Tibial nerve (tissue), 4 donors: ENCODE measurements around the gene KSR1. TPM values are rescaled to one million over a fixed set of nuclear protein-coding genes. Genes with fewer than 3 reads are reported as not detected.
"Not testable (repeated sequence)": the region's sequence is repeated elsewhere in the genome, so short reads cannot be mapped to it uniquely, and the experiment has no call there.

Experiments used
- DNase-seq, 2 donors: peaks; one replicate each; pipeline ENCODE4 v3.0.0-alpha.2; 2019; ENCODE audit warnings: low spot score in 2 of 2
- H3K27ac ChIP-seq, 4 donors: fragments of 200-600 bp; sonication (generic) in 3 of 4; one replicate each; pipeline ENCODE4 v1.5.1; 2017 to 2019; ENCODE audit warnings: mild to moderate bottlenecking in 1 of 4
- H3K27me3 ChIP-seq, 2 donors: fragments of 200-600 bp; sonication (generic) in 1 of 2; one replicate each; pipeline versions ENCODE4 v1.5.1 to v1.6.0; 2017 to 2019
- H3K36me3 ChIP-seq, 3 donors: fragments of 200-600 bp; sonication (generic); one replicate each; pipeline ENCODE4 v1.5.1; 2018 to 2019
- H3K4me1 ChIP-seq, 4 donors: fragments of 200-600 bp; sonication (generic) in 3 of 4; one replicate each; pipeline ENCODE4 v1.5.1; 2017 to 2019
- H3K4me3 ChIP-seq, 4 donors: fragments of 200-600 bp; sonication (generic) in 3 of 4; one replicate each; pipeline ENCODE4 v1.5.1; 2017 to 2019; ENCODE audit warnings: mild to moderate bottlenecking in 1 of 4, moderate library complexity in 1 of 4
- H3K9me3 ChIP-seq, 4 donors: fragments of 200-600 bp; sonication (generic) in 3 of 4; one replicate each; pipeline ENCODE4 v1.5.1; 2017 to 2019
- EP300 ChIP-seq, 2 donors: sonication (generic); formaldehyde crosslinking; IDR thresholded peaks; one replicate each; pipeline ENCODE4 v1.6.1; 2017; ENCODE audit warnings: antibody characterized with exemption in 2 of 2, mild to moderate bottlenecking in 1 of 2
- POLR2A ChIP-seq, 2 donors: fragments of 450-650 bp; IDR thresholded peaks; one replicate each; pipeline ENCODE4 v1.6.1; 2017; ENCODE audit warnings: antibody characterized with exemption in 2 of 2, mild to moderate bottlenecking in 2 of 2, moderate library complexity in 2 of 2
- WGBS, 2 donors: methylation state at CpG; one replicate each; pipeline ENCODE4 v1.1.5; 2018; 5-methylcytosine and 5-hydroxymethylcytosine counted together
- total RNA-seq, 4 donors: library from RNA; depleted of rRNA; stranded (reverse); fragments of >200 nt; gene quantifications; one replicate each; pipeline ENCODE4 v1.1.0, GENCODE V29; 2016
- TF ChIP-seq, protein P1 (sequence below), 5 experiments: fragments of 200-600 bp in 3 of 5; fragments of 450-650 bp in 2 of 5; sonication (generic) in 3 of 5; IDR thresholded peaks; one replicate each; pipeline ENCODE4 v1.5.1; 2016 to 2019; ENCODE audit warnings: antibody characterized with exemption in 5 of 5, mild to moderate bottlenecking in 3 of 5, moderate library complexity in 2 of 5

The KSR1 gene
- total RNA-seq, 4 donors from 2014 or later, result 45.1 to 110 (median 54.2) TPM

DNA sequence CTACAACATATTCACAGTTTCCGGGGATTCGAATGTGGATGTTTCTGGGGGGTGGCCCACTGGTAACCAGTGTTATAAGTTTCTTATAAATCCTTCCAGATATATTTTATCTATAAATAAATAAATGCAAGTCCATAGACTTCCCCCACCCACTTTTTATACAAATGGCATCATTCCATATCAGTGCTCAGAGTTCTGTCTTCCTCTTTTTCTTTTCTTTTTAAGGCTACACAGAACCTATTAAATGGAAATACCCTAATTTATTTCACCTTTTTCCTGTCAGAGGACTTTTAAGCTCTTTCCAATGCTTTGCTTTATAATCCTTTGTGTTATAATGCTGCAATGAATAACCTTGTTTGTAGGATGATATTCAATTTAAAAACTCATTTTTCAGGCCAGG is 178.5 kb downstream of the KSR1 start:
- TF ChIP-seq, protein P1, sequence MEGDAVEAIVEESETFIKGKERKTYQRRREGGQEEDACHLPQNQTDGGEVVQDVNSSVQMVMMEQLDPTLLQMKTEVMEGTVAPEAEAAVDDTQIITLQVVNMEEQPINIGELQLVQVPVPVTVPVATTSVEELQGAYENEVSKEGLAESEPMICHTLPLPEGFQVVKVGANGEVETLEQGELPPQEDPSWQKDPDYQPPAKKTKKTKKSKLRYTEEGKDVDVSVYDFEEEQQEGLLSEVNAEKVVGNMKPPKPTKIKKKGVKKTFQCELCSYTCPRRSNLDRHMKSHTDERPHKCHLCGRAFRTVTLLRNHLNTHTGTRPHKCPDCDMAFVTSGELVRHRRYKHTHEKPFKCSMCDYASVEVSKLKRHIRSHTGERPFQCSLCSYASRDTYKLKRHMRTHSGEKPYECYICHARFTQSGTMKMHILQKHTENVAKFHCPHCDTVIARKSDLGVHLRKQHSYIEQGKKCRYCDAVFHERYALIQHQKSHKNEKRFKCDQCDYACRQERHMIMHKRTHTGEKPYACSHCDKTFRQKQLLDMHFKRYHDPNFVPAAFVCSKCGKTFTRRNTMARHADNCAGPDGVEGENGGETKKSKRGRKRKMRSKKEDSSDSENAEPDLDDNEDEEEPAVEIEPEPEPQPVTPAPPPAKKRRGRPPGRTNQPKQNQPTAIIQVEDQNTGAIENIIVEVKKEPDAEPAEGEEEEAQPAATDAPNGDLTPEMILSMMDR (IDR thresholded peaks at IDR 0.05), result no peak
- no peak for TF ChIP-seq EP300 (IDR thresholded peaks at IDR 0.05)
- no peak for TF ChIP-seq POLR2A (IDR thresholded peaks at IDR 0.05)
- Histone ChIP-seq H3K27ac (no peak overlapping the region), H3K36me3 (peaks cover 0 to 11% (median 0%) of the 10 kb centered on the region in 3 donors), H3K4me3 (no peak overlapping the region), H3K4me1 (peaks cover 0 to 34% (median 24%) of the 10 kb centered on the region in 4 donors), H3K9me3 (no peaks in the 10 kb centered on the region), H3K27me3 (no peaks in the 10 kb centered on the region)
- DNase-seq, result no peak
- WGBS, 2 donors, result 87 to 97% methylated on average over 2 of the region's 2 CpGs

GRCh38 chr17:27635275-27635823 is 179.1 kb downstream of the KSR1 start:
- WGBS, 2 donors, result 81 to 88% methylated on average over 6 of the region's 6 CpGs
- TF ChIP-seq, protein P1 (IDR thresholded peaks at IDR 0.05), result no peak
- TF ChIP-seq EP300 (IDR thresholded peaks at IDR 0.05) (no peak), POLR2A (IDR thresholded peaks at IDR 0.05) (no peak)
- Histone ChIP-seq H3K27me3 (no peaks in the 10 kb centered on the region), H3K9me3 (no peaks in the 10 kb centered on the region), H3K27ac (peak overlapping the region in 1 of 4 donors; percentile 26), H3K4me1 (peaks cover 0 to 34% (median 24%) of the 10 kb centered on the region in 4 donors), H3K36me3 (peaks cover 0 to 15% (median 1%) of the 10 kb centered on the region in 3 donors), H3K4me3 (no peak overlapping the region)
- DNase-seq, result peak in 1 of 2 donors; percentile 47

DNA sequence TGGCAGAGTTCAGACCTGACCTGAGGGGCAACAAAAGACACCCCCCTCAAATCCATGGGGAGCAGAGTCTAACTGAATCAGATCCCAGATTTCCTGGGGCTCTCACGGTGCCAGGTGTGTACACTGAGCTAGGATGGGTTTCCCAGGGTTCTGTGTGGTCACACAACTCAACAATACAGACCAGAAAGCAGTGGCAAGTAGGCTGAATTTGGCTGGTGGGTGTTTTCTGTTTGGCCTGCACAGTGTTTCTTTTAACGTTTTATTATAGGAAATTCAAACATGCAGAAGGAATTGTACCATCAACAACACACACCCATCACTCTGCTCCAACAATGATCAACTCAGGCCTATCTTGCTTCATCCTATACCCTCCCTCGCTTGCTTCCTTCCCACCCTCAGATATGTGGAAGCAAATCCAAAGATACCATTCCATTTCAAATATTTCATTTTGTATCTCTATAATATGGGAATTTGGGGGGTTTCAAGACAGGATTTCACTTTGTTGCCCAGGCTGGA is 179.8 kb downstream of the KSR1 start:
- not testable (repeated sequence) for H3K9me3 ChIP-seq, H3K4me3 ChIP-seq, H3K27me3 ChIP-seq, DNase-seq
- Histone ChIP-seq H3K4me1 (peaks cover 0 to 32% (median 21%) of the 10 kb centered on the region in 4 donors), H3K36me3 (peaks cover 0 to 22% (median 3%) of the 10 kb centered on the region in 3 donors), H3K27ac (peak overlapping the region in 1 of 4 donors; percentile 26)
- WGBS, 2 donors, result 69 to 78% methylated on average over 3 of the region's 3 CpGs

GRCh38 chr17:27637818-27638217 is 181.6 kb downstream of the KSR1 start:
- 92 to 100% methylated on average over 2 to 7 of the region's 7 CpGs for WGBS, 2 donors
- not testable (repeated sequence) for H3K4me3 ChIP-seq, DNase-seq, H3K27me3 ChIP-seq, H3K27ac ChIP-seq, H3K9me3 ChIP-seq
- H3K36me3 ChIP-seq, result peaks cover 0 to 24% (median 3%) of the 10 kb centered on the region in 3 donors
- peaks cover 0 to 16% (median 9%) of the 10 kb centered on the region in 4 donors for H3K4me1 ChIP-seq

- not testable (repeated sequence) for DNase-seq, H3K9me3 ChIP-seq, H3K27ac ChIP-seq, H3K27me3 ChIP-seq, H3K4me3 ChIP-seq, H3K4me1 ChIP-seq
- peaks cover 0 to 24% (median 3%) of the 10 kb centered on the region in 3 donors for H3K36me3 ChIP-seq
- WGBS, 2 donors, result 75 to 93% methylated on average over 1 of the region's 5 CpGs
Measured at GRCh38 chr17:27638415-27638914, 182.2 kb downstream of the KSR1 start.

- DNase-seq, result no peak
- no peaks in the 10 kb centered on the region for H3K27me3 ChIP-seq
- no peak overlapping the region for H3K27ac ChIP-seq
- TF ChIP-seq EP300 (IDR thresholded peaks at IDR 0.05) (no peak), POLR2A (IDR thresholded peaks at IDR 0.05) (no peak)
- TF ChIP-seq, protein P1 (IDR thresholded peaks at IDR 0.05), result no peak
- H3K36me3 ChIP-seq, result peaks cover 0 to 24% (median 3%) of the 10 kb centered on the region in 3 donors
- H3K4me1 ChIP-seq, result no peaks in the 10 kb centered on the region
- 76 to 84% methylated on average over 4 of the region's 4 CpGs for WGBS, 2 donors
- H3K4me3 ChIP-seq, result no peak overlapping the region
- no peaks in the 10 kb centered on the region for H3K9me3 ChIP-seq
Measured at GRCh38 chr17:27640790-27641189, 184.5 kb downstream of the KSR1 start.
